Endometrial microvascular endothelial cells (primary cell): ENCODE data around the gene GUCY1A1. TPM values are rescaled to one million over a fixed set of nuclear protein-coding genes. Genes with fewer than 3 reads are reported as not detected.

Experiments used
- in situ Hi-C: cut with HindIII; loops from 2 replicates; pipeline ENCODE4 v1.10.0; 2017; ENCODE audit warnings: low sequenced_read_pairs, low pct_unique_long_range_greater_than_20kb; ENCODE audit errors: inconsistent ontology term
- total RNA-seq: library from RNA; depleted of rRNA; stranded (reverse); fragments of >200 nt; gene quantifications from one replicate; pipeline ENCODE4 v1.2.3, GENCODE V29; 2015; ENCODE audit errors: inconsistent ontology term

The GUCY1A1 gene
- total RNA-seq, 1 donor from 2014 or later: 1.5 TPM

- in situ Hi-C loops: no loop called here
These were observed 9.5 kb upstream of the GUCY1A1 start for GRCh38 chr4:155657169-155657568.

GRCh38 chr4:155657985-155658680, 8.5 kb upstream of the GUCY1A1 start:
- in situ Hi-C loops: no loop called here

- in situ Hi-C loops: no loop called here
These were observed 8.0 kb upstream of the GUCY1A1 start for GRCh38 chr4:155658681-155659064.

- in situ Hi-C loops: no loop called here
These were observed 7.5 kb upstream of the GUCY1A1 start for GRCh38 chr4:155659176-155659575.

- in situ Hi-C loops: no loop called here
These were observed 6.2 kb upstream of the GUCY1A1 start for GRCh38 chr4:155660436-155660835.

GRCh38 chr4:155665054-155665453, 1.6 kb upstream of the GUCY1A1 start:
- in situ Hi-C loops: no loop called here

- in situ Hi-C loops: no loop called here
These were observed 547 bp downstream of the GUCY1A1 start for GRCh38 chr4:155667222-155667567.

- in situ Hi-C loops: no loop called here
These were observed 1.2 kb downstream of the GUCY1A1 start for GRCh38 chr4:155667568-155668511.

- in situ Hi-C loops: no loop called here
These were observed 2.1 kb downstream of the GUCY1A1 start for GRCh38 chr4:155668707-155669220.

GRCh38 chr4:155672342-155672741, 5.7 kb downstream of the GUCY1A1 start:
- in situ Hi-C loops: no loop called here

GRCh38 chr4:155673453-155673979, 6.9 kb downstream of the GUCY1A1 start:
- in situ Hi-C loops: no loop called here

GRCh38 chr4:155674669-155675071, 8.0 kb downstream of the GUCY1A1 start:
- in situ Hi-C loops: no loop called here

GRCh38 chr4:155675709-155676429, 9.2 kb downstream of the GUCY1A1 start:
- in situ Hi-C loops: no loop called here

GRCh38 chr4:155676430-155676825, 9.8 kb downstream of the GUCY1A1 start:
- in situ Hi-C loops: no loop called here

- in situ Hi-C loops: no loop called here
These were observed 11.4 kb downstream of the GUCY1A1 start for GRCh38 chr4:155678011-155678410.

GRCh38 chr4:155679343-155679742, 12.7 kb downstream of the GUCY1A1 start:
- in situ Hi-C loops: no loop called here

GRCh38 chr4:155681886-155682285, 15.2 kb downstream of the GUCY1A1 start:
- in situ Hi-C loops: no loop called here

GRCh38 chr4:155684423-155684822, 17.8 kb downstream of the GUCY1A1 start:
- in situ Hi-C loops: no loop called here

GRCh38 chr4:155684892-155685541, 18.4 kb downstream of the GUCY1A1 start:
- in situ Hi-C loops: no loop called here
